Measurements from ENCODE around the gene ARID1A. TPM values are rescaled to one million over a fixed set of nuclear protein-coding genes. Genes with fewer than 3 reads are reported as not detected.

Gene ARID1A
- total and polyA plus RNA-seq, 9 of the 15 experiments (the other 6 are each of a cell fraction or from before 2014, with no cell fraction given), result 8.3 to 88.3 (median 22.5) TPM

GRCh38 chr1:26692211-26692792 lies 3.5 kb upstream of the ARID1A start (continued):
- TF ChIP-seq ARID3A (IDR thresholded peaks at IDR 0.05; ENCODE audit: borderline replicate concordance, low read depth, low read length) (peak; percentile 67; the same call in 1 of the 2 replicates), PURB (CRISPR knock-in tag; IDR thresholded peaks at IDR 0.05; ENCODE audit: low read depth) (no peak), ZNF253 (CRISPR knock-in tag; conservative IDR thresholded peaks at IDR 0.05) (no peak), ZNF449 (CRISPR knock-in tag; IDR thresholded peaks at IDR 0.05) (no peak), KAT7 (CRISPR knock-in tag; IDR thresholded peaks at IDR 0.05; ENCODE audit: borderline replicate concordance) (no peak), KLF16 (IDR thresholded peaks at IDR 0.05) (0 out of 2 replicates have a peak, but pooled peaks have one; percentile 8), POLR3G (IDR thresholded peaks at IDR 0.05; ENCODE audit: extremely low read depth, insufficient read length, insufficient replicate concordance) (no peak), MTA2 (IDR thresholded peaks at IDR 0.05; ENCODE audit: low read depth) (0 out of 2 replicates have a peak, but pooled peaks have one; percentile 27), SRSF1 (IDR thresholded peaks at IDR 0.05; ENCODE audit: low read depth, low read length) (no peak), CHD1 (IDR thresholded peaks at IDR 0.05; ENCODE audit: low read length) (no peak), XRCC5 (IDR thresholded peaks at IDR 0.05; ENCODE audit: low read depth, low read length) (peak; percentile 93), SRF (CRISPR knock-in tag; IDR thresholded peaks at IDR 0.05) (no peak; a peak in 2 of 4 replicates), EWSR1 (IDR thresholded peaks at IDR 0.05; ENCODE audit: borderline replicate concordance, low read depth, partially characterized antibody) (no peak), TSC22D4 (tag; IDR thresholded peaks at IDR 0.05) (no peak), GTF2B (IDR thresholded peaks at IDR 0.05; ENCODE audit: extremely low read depth, insufficient read length) (no peak), HNRNPLL (IDR thresholded peaks at IDR 0.05; ENCODE audit: low read depth, low read length, poor library complexity, severe bottlenecking) (peak; percentile 78), CBX2 (IDR thresholded peaks at IDR 0.05; ENCODE audit: insufficient read depth, low read length, poor library complexity, severe bottlenecking) (no peak), RBFOX2 (IDR thresholded peaks at IDR 0.05; ENCODE audit: low read depth, low read length) (peak; percentile 48; the same call in 1 of the 2 replicates), HEY1 (CRISPR knock-in tag; IDR thresholded peaks at IDR 0.05; ENCODE audit: borderline replicate concordance) (peak; percentile 76; the same call in 1 of the 2 replicates)
- TF ChIP-seq, protein P1, sequence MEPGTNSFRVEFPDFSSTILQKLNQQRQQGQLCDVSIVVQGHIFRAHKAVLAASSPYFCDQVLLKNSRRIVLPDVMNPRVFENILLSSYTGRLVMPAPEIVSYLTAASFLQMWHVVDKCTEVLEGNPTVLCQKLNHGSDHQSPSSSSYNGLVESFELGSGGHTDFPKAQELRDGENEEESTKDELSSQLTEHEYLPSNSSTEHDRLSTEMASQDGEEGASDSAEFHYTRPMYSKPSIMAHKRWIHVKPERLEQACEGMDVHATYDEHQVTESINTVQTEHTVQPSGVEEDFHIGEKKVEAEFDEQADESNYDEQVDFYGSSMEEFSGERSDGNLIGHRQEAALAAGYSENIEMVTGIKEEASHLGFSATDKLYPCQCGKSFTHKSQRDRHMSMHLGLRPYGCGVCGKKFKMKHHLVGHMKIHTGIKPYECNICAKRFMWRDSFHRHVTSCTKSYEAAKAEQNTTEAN (CRISPR knock-in tag; IDR thresholded peaks at IDR 0.05), result 0 out of 2 replicates have a peak, but pooled peaks have one; percentile 9

All from K562 (cell line).